TTC549 (cell line): Measurements from ENCODE around the gene FAM187B.

Experiments used
- FAIRE-seq: peaks from 2 replicates; lab custom pipeline; 2012; peaks lifted over from hg19 to GRCh38; lab: Jason Lieb, UNC

The FAM187B gene

DNA sequence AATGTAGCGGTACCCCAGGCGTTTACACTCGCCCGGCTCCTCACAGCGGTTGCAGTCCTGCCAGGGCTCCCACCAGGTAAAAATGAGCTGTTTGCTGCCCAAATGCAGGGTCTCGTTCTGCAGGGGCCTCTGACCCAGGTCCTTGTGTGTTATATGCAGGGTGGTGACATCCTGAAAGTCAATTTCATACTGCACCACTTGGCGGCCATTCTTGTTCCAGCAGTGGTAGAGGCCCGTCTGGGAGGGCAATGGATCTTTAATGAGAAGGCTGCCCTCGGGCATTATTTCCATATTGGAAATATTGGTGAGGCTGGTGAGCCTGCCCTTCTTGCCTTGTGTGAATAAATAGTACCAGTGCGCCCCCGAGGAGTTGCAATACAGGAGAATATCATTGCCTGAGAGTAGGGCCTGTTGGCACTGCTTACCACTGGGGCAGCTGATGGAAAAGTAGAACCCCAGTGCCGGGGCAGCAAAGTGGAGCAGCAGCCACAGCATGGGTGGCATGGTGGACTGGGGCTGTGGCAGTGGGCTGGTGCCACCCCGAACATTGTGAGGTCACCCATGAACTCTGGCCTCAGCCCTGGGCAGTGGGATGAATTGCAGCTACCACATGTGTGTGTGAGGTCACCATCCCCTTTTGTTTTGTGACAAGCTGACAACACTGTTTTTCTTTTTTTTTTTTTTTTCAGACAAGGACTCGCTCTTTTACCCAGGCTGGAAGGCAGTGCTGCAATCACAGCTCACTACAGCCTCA lies at the start of gene FAM187B:
TSS of gene FAM187B (minus strand) at position 563 of the 754 bp plus-strand sequence. CDS start at position 504, 59 bp downstream.
- no peak for FAIRE-seq

DNA sequence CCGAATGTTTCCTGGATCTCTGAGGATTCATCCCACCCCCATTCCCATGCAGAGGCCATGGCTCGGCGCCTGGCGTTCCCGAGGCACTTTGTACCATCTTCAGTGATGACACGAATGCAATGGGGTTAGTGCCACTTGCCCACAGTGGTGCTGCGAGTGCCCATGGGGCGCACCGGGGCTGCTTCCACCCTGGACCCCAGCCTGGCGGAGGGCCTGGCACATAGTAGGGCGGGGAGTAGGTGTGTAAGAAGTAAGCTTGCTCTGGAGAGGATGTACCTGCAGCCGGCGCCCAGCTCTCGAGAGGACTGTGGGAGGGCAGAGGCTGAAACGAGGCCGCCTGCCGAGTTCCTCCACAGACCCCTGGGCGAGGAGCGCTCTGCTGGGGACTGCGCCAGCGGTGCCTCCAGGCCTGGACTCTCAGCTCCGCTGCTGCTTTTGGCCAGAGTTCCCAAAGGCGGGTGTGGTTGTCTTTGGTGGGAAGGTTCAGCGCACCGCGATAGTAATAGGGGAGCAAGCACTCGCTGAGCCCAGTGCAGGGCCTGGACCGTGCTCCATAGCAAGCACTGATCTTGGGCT lies 48.3 kb upstream of the FAM187B start:
- no peak for FAIRE-seq

DNA sequence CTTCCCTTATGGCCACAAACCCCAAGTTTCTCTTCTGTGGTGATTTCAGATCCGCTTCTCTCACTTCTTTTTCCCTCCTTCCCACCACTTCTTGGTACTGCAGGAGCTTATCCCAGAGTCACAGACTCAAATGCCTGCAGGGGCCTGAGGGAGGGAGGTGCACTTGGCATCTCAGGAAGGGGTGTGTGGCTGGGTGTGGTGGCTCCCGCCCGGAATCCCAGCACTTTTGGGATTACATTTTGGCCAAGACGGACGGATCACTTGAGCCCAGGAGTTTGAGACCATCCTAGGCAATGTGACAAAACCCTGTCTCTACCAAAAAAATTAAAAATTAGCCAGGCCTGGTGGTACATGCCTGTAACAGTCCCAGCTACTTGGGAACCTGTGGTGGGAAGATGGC lies 45.8 kb upstream of the FAM187B start:
- no peak for FAIRE-seq

DNA sequence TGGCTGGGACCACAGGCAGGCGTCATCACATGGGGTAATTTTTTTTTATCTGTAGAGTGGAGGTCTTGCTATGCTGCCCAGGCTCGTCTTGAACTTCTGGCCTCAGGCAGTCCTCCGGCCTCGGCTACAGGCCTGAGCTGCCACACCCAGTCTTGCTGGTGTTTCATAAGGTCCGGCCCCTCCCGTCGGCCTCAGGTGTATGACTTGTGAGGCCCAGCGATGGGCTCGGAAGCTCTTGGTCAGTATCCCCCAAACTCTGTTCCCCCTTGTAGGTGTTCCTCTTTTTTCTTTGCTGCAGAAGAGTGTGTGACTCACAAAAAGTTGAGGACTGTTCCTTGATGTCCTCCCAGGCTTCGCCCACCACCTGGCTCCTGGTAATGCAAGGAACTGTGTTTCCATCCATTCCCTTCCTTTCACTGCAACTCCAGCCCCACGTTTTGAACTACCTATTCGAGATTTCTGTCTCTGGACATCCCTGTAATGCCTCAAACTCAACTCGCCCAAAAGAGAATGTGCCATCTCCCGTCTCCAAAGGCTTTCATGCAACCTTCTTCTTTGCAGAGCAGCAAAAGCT lies 45.2 kb upstream of the FAM187B start:
- FAIRE-seq, result no peak

DNA sequence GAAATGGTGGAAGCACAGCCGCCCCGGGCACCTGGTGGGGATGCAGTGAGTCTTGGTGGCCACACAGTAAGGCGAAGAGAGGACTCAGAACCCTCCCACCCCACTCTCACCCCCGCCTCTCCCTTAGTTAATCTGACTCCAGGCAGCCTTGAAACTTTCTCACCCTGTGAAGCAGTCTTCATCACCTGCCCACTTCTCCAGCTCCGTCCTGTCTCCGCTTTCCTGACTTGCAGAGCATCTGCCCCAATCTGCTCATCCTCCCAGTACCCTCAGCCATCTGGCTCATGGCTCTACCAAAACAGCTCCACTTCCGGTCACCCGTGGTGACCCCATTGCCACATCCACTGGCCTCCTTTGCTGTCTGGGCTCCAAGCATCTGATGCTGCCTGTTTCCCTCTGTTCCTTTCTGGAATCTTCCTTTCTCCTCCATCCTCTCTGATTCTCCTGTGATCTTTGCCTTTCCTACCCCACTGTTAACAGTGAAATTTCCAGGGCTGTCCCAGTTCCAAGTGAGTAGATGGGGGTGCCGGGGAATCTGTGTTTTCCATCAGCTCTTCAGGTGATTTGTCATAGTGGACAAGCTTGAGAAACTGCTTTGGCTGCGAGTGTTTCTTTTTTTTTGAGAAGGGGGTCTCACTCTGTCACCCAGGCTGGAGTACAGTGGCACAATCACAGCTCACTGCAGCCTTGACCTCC lies 44.6 kb upstream of the FAM187B start:
- FAIRE-seq, result no peak

GRCh38 chr19:35272122-35272719 lies 43.7 kb upstream of the FAM187B start:
- no peak for FAIRE-seq

DNA sequence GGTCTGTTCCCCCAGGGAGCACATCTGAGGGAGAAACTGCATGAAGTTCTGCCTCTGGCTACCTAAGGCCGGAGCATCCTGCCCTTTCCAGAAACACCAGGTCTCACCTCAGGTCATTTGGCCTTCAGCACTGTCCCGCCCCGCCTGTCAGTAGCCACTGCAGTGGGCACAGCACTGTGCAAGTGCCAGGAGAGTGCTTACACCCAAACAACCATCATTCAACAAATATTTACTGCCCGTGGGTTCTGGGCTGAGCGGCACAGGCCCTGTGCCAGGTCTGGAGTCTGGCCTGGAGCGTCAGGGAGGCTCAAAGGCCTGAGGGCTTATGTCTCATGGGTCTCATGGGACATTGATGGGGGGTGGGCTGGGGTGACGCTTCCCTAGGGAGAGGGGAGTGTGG lies 43.0 kb upstream of the FAM187B start:
- FAIRE-seq, result no peak

DNA sequence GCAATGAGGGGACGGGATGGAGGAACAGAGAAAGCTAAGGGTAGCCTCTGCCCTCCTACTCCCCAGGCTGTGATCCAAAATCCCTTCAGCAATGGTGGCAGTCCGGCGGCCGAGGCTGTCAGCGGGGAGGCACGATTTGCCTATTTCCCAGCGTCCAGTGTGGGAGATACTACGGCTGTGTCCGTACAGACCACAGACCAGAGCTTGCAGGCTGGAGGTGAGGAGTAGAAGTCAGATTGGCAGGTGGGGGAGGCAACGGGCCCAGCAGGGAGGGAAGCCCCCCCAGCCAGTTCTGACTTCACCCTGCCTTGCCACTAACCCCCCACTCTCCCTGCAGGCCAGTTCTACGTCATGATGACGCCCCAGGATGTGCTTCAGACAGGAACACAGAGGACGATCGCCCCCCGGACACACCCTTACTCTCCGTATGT lies 41.9 kb upstream of the FAM187B start:
- no peak for FAIRE-seq

DNA sequence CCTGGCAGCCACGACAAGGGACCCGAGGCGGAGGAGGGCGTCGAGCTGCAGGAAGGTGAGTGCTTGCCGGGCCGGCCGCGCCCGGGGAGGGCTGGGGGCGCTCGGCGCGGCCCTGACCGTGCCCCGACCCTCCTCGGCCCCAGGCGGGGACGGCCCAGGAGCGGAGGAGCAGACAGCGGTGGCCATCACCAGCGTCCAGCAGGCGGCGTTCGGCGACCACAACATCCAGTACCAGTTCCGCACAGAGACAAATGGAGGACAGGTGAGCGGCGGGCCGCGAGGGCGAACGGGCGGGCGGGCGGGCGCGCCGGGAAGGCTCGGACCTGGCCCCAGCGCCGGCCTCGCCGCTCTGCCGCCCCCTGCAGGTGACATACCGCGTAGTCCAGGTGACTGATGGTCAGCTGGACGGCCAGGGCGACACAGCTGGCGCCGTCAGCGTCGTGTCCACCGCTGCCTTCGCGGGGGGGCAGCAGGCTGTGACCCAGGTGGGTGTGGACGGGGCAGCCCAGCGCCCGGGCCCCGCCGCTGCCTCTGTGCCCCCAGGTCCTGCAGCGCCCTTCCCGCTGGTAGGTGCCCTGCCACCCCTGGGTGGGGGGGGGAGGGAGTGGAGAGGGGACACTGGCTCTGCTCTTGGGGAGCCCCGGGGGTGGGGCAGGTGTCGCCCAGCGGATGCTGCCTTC lies 41.0 kb upstream of the FAM187B start:
- FAIRE-seq, result no peak

DNA sequence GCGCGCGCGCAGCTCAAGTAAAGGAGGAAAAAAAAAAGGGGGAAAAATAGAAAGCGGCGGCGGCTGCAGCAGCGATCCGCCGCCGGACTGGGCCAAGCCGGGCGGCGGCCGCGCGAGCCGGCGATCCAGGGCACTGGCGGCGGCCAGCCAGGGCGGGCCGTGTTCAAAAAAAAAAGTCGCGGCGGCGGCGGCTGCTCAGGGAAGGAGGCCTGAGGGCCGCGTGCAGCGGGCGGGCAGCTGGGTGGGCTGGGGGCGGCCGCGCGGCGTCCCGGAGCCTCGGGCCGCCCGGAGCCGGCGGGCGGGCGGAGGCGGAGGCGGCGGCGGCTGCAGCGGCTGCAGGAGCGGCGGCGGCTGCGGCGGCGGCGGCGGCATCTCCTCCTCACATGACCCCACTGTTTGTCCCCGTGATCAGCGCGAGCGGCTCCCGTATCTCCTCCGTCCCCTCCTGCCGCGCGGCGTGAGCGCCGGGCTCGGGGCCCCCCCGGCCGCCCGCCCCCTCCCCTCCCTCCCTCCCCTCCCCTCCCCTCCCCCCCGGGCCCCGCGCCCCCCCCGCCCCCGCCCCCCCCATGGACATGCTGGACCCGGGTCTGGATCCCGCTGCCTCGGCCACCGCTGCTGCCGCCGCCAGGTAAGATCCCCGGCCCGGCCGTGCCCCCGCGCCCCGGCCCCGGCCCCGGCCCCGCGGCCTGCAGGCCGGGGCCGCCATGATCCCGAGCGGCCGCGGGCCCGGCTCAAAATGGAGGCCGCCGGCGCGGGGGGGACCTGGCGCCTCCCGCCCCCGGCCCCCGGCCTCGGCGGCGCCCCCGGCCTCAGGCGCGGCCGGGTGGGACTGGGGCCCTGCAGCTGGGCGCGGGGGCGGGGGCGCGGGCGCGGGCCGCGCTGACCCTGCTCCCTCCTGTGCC lies 40.2 kb upstream of the FAM187B start, which contains the start of gene USF2:
TSS of gene USF2 (plus strand) at position 427 of the 902 bp plus-strand sequence. CDS start at position 567, 140 bp downstream.
- no peak for FAIRE-seq

- no peak for FAIRE-seq
Observed at GRCh38 chr19:35267818-35268535, 39.4 kb upstream of the FAM187B start.

DNA sequence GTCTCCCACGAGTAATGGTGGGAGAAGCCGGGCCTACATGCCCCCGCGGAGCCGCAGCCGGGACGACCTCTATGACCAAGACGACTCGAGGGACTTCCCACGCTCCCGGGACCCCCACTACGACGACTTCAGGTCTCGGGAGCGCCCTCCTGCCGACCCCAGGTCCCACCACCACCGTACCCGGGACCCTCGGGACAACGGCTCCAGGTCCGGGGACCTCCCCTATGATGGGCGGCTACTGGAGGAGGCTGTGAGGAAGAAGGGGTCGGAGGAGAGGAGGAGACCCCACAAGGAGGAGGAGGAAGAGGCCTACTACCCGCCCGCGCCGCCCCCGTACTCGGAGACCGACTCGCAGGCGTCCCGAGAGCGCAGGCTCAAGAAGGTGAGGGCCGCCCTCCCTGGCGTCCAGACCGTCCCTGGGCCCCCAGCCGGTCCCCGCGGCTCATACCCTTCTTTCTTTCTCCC lies 38.8 kb upstream of the FAM187B start:
- no peak for FAIRE-seq

GRCh38 chr19:35266520-35267352 lies 38.2 kb upstream of the FAM187B start:
- no peak for FAIRE-seq

DNA sequence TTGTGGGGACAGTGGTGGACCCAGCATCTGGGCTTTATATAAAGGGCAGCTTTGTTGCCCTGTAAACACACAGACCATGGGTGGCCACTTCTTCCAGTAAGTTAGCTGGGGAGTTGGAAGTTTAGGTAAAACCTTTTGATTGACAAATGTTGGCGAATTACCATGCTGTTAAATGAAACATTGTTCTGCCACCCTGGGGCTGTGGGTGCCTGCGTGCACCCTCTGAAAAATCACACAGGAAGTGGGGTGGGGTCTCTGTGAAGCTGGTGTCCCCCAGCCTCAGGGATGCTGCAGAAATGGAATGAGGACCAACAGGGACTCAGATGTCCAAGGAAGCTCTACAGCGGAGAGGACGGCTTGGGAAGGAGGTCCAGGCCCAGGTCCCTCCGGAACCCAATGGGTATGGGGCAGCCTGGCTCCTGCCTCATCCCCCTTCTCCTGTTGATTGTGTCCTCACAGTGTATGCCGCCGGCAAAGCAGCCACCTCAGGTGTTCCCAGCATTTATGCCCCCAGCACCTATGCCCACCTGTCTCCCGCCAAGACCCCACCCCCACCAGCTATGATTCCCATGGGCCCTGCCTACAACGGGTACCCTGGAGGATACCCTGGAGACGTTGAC lies 37.5 kb upstream of the FAM187B start:
- no peak for FAIRE-seq

- no peak for FAIRE-seq
Observed at GRCh38 chr19:35265126-35265899, 36.8 kb upstream of the FAM187B start.

DNA sequence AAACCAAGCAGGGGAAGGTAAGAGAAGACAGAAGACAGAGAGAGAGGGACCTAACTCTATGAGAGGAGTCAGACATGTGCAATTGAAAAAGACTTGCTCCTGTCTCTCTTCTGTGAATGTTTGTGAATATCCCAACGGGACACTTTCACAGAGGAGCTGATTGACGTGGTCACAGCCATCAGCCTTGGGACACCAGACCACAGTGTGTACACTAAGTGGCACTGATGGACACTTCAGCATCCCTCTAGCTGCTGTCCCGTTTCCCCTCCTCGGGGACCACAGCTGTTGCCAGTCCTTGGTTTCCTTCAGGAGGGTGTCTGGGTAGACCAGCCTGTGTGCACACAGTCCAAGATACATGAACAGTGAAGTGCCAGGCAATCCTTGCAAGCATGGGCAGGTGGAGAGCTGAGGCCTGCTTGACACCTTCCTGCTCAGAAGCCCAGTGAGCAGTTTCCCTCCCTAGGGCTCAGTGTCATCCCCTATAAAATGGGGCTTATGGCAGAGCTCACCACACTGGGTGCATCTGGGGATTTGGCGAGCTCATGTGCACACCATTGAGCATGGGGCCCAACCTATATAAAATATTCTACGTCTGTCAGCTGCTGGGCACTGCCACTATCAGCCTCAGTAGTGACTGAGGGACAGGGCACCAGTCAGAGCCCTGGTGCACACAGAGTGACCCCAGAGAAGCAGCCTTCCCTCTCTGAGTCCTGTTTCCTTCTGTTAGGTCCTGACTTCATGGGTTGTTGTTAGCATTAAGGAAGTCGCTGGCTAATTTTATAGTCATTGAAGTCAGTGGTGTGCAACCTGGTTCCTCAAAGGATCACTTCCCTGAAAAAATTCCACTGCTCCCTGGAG lies 36.0 kb upstream of the FAM187B start:
- FAIRE-seq, result no peak
